Stimulated activated CD4-positive, alpha-beta T cell treated with anti-CD3 and anti-CD28 coated beads, Interleukin-15, amount 100 ng/mL, for 48 hours (primary cell): ENCODE data around the gene KIRREL3.

ENCODE experiments used
- DNase-seq, 2 donors: peaks; one replicate each; pipeline ENCODE4 v3.0.0-alpha.2; 2020; ENCODE audit warnings: low read depth in 2 of 2

Gene KIRREL3

DNA sequence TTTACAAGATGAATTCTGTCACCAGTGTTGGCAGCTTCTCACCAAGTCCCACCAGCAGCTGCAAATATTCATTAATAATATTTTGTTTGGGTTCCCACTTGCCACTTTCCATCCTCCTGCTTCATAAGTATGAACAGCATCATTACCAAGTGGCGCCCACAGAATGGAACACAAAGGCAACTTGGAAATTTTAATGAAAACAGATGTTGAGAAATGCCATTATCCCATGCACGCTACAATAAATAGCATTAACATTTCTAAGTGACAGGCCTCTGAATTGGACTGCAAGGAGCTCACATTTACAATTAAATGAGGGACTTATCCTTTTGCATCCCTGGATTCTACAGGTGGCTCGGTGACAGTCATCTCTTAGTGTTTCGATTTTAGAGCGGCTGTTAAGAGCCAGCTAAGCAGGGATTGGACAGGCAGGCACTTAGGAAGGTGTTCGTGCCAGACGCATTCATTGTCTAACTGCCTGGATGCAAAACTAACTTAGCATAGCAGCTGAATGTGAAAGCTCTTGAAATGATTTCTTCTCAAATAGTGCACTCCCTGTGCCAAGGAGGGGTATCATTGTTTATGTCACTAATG lies 170.3 kb downstream of the KIRREL3 start:
- DNase-seq = no peak

DNA sequence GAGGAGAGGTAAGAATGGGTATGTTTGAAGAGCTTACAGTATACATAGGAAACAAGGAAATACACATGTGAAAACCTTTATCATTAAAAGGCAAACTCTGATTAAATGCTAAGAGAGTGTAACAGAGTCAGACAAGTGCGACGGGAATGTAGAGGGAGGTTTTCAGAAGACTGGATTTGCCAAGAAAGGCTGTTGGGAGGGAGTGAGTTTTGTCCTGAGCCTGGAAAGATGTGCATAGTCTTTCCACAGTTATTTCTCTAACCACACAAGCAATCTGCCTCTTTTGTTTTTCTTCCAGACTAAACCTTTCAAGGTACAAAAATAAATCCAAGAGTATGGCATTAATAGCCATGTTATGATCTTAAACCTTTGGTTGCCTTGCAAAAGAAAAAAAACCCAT lies 170.9 kb downstream of the KIRREL3 start:
- no peak for DNase-seq

DNA sequence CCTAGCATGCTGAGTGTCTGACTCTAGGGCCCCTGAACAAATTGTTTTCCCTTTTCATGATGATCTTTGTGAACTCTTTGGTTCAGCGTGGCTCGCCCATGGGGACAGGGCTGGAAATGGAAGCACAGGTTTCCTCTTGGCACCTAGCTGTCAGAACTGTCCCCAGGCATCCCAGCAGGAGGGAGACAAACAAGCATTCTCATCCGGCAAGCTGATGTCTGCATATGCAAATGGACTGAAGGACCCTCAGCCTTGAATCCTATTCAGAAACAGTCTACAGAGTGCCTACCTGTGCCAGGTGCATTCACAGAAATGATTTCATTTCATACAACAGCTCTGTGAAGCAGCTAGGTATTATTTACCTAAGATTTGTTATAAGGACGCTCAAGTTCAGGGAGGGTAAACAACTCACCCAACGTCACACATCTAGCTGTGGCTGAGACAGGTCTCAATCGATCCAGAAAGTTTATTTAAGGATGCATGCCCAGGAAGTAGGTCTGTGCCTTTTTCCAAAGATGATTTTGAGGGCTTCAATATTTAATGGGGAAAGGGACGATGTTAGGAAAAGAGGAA lies 176.4 kb downstream of the KIRREL3 start:
- no peak for DNase-seq

DNA sequence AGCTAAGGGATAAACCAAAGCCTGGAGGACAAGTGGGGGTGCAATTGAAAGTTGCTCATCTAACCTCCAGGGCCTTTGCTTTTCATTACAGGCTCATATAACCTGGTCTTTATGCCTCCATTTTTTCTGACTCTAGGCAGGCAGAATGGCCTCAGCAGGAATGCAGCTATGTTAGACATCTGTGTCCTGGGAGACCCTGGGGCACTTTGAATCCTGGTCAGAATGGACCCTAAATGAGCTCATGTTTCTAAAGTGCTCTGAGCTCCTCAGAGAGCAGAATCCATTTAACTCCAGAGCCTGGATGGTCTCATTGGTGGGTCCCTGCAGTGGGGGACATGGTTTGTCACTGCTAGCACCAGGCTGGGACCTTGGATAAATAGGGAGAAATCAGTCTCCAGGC lies 177.3 kb downstream of the KIRREL3 start:
- DNase-seq = no peak

DNA sequence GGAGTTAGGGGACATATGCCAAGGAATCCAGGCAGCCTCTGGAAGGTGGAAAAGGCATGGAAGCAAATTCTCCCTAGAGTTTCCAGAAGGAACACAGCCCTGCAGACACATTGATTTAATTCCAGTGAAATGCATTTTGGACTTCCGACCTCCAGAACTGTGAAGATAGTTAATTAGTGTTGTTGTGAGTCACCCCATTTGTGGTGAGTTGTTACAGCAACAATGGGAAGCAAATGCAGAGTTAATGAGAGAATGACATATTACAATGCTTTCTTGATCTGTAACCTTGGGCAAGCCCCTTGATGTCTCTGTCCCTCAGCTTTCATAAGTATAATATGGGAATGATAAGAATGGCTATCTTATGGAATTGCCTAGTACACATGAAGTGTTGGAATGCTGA lies 178.7 kb downstream of the KIRREL3 start:
- no peak for DNase-seq

DNA sequence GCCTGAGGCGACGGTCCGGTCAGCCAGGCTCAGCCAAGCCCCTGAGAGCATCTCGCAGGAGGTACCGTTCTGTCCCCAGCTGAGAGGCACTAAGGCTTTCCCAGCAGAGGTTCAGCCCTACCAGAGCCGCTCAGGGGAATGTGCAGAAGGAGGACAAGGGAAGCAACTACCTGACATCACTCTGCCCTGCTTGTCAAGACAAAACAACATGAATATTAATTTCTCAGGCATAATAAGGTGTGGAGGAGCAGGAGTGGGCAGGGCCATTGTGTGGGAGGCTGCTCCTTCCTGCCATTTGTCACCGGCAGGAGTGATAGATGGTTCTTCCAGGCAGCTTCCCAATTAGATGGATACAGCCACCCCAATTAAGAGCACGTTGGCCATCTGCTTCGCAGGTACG lies 181.4 kb downstream of the KIRREL3 start:
- no peak for DNase-seq

DNA sequence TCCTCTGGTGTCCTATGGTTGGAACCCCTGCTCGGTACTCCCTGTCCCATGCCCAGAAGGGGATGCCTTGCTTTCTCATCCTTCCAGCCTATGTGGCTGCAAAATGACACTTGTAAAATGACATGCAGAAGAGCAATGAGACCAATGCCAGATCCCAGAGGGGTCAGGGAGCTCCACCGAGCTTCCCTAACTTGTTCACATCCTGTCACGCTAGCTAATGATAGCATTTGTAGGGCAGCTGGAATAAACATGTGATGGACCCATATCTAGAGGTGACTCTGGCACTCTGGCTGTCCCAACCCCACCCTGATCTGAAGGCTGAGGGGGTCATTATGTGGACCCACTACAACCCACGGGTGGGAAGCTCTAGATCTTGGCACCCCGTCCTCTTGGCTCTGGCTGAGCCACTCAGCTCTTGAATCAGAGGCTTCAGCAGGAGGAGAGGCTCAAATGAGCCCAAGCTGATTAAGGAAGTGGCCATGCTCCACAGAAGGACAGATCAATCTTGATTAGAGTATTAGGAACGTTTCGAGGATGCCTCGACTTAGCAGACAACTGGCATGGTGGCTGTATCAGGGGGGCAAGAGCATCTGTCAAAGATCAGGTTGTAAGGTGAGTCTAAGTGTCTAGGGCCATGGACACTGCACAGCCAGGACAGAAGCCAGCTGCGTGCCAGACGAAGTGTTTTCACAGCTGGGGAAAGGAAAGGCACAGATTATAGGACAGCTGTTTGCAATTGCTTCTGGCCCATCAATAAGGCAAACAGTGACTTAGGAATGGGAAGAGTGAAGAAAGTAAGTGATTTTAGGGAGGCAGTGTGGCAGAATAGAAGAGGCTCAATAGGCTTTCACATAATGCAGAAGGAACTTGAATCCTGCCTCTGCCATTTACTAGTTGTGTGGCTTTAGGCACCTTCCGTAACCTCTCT lies 182.8 kb downstream of the KIRREL3 start:
- DNase-seq = no peak

DNA sequence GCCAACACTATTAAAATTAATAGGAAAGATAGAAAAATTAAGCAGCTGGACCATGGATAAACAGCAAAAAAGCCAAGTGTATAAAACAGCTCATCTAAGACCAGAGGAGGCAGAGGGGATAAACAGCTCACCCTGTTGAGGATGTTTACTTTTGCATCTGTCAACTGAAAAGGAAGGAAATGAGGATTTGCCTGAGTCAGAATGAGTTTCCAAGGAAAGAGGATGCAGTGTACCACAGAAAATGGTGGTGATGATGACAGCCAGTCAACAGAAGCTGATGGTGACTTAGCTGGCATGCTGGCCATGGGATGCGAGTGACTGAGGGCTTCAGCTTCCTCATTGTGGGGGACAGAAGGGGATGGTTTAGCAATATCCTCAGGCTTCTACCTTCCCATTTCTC lies 183.5 kb downstream of the KIRREL3 start:
- DNase-seq = no peak

DNA sequence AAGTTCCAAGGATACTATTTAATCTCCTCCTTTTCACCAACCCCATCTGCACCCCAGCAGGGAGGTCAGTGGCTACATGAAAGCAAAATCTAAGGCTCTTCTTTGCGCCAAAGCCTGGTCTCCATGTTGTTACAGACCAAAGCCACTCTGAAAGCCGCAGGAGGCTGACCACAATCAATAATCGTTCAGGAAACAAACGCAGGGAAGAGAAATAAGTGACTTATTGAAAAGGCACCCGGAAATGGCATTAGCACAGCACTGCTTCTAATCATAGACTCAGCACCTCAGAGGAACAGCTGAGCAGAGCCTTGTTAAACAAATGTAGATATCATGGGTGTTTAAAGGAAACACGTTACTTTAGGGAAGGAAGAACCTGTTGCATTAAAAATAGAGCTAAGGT lies 183.9 kb downstream of the KIRREL3 start:
- DNase-seq = no peak

DNA sequence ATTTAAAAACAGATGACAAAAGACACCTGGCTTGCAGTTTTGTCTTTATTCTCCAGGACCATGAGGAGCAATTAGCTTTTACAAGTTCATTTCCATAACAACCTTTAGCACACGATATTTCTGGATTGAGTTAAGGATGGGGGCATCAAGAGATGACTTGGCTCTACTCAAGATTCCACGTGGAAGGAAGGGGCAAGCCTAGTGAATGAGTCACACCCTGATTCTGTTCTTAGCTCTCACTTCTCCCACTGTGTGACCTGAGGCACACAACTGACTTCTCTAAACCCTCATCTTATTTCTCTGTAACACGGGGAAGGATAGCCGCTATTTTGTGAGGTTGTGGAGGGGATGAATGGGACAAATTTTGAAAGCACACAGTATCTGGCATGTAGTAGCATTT lies 185.5 kb downstream of the KIRREL3 start:
- no peak for DNase-seq

DNA sequence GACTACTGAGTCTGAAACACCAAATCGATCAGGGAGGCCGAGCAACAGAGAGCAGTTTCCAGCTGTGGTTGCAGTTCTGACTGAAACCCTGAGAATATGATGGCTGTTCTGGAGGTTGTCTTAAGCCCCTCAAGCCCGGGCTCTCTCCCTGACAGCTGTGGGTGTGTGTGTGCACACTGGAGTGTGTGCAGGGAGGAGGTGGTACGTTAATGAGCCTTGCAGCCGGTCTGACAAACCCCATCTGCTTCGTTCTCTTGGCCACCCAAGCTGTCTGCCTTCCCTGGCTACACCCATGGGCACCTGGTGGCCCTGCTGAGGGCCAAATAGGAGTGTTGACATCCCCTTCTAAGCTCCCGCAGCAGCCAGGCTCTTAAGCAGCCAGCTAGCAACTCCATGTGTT lies 189.8 kb downstream of the KIRREL3 start:
- no peak for DNase-seq

DNA sequence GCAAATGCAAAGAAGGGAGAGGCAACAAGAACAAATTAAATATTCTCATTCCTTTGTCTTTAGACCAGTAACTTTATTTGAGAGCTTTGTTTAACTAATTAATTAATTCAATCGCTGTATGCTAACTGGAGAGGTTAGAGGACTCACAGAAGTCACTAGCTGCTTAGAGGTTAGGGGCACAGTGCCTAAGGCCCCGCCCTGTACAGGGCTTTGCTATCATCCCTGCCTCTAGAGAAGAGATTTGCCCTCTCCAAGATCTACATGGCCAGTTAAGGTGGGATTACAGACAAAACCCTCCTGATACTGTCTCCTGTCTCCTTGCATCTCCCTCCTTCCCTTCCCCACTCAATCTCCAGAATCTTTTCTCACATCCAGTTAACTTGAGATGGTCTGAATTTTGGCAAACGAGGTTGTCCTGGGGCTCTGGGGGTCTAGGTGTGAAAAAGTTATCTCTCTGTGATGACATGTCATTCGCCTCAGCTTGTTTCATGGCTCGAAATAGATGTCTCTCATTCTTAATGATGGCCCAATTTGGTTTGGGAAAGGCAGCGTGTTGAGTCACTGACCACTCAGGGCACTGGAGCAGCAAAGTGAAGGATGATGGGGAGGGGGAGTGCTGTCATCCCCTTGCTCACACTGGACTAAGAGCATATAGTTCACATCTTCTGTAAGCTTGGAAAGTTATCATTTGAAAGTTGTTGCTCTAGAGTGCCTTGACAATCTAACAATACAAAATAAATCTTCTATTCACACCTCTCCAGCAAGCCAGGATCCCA lies 190.9 kb downstream of the KIRREL3 start:
- no peak for DNase-seq

DNA sequence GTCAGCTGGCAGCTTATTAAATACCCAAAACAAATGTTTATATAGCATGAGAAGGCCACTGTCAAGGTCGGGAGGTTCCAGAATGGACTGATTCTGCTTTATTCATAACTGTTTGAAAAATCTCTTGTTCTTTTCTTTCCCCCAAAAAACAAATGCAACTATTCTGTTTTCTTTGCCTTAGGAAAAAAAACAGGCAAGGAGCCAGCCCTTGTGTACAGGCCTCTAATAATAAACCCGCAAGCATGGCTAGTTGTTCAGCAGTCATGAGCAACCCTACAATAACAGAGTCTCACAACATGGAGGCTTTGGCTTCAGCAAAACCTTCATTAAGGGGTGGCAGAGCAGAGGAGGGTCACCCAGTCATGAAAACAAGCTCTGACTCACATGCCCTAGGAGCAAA lies 191.7 kb downstream of the KIRREL3 start:
- no peak for DNase-seq

DNA sequence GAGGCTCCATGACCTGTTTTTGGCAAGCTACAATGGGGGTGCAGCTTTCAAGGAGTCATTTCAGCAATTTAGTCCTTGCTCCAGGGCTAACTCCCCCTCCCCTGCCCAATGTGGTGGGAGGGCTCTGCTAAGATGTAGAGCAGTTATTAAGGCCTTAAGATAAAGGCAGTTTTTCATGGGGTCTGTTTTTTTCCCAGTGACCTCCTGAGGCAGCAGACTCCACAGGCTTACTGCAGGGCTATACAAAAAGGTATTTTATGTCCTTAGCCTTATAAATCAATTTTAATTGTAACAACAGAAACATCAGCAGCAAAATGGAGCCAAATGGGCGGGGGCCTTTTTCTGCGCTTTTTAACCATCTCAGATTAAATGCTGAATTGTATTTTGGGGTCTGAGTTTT lies 192.3 kb downstream of the KIRREL3 start:
- no peak for DNase-seq

DNA sequence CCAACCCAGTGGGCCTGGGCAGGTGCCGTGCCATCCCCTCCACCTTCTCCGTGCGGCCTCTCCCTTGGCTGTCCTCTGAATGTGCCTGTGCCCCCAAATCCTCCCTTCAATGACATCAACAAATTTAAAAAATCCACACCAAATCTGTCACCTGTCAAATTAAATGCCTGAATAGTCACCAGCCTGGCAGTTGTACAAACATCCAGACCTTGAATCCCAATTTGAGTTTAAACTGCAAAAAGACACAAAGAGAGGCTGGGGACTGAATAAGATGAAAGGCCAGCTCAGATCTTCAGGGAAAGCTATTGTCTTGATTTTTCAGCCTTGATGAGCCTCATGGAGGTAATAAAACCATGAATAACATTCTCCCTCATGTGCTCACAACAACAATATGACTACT lies 194.7 kb downstream of the KIRREL3 start:
- no peak for DNase-seq

DNA sequence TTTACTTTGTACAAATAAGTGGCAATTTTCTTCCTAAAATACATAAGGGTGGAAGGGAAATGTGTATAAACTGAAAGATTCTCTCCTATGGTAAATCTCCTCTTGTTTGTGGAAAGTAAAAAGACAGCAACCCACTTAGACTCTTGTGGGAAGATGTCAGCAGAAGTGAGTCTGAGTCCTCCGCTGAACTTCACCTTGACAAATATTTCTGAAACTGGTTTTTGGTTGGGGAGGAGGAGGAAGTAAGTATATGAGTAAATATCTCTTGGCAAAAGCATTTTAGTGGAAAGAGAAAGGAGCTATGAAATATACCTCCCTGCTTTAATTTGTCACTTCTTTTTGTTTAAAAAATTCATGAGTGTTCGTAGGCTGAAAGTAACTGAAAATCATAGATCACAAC lies 196.2 kb downstream of the KIRREL3 start:
- no peak for DNase-seq

DNA sequence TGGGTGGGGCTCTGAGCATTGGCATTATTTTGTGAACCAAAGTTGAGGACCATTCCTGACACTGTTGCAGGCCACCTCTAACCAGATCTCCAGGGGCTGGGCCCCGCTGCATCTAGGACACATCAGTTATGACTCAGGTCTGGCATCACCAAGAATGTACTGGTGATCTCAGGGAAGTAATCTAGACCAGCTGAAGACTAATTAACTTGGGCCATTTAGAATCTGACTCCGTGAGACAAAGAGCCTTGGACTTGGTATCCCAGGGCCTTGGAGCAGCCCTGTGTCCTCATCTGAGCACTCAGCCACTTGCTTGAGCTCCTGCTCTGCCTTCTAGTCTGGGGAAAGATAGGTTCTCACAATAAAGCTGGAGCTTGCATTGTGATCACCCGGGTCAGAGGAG lies 200.6 kb downstream of the KIRREL3 start:
- DNase-seq = no peak

DNA sequence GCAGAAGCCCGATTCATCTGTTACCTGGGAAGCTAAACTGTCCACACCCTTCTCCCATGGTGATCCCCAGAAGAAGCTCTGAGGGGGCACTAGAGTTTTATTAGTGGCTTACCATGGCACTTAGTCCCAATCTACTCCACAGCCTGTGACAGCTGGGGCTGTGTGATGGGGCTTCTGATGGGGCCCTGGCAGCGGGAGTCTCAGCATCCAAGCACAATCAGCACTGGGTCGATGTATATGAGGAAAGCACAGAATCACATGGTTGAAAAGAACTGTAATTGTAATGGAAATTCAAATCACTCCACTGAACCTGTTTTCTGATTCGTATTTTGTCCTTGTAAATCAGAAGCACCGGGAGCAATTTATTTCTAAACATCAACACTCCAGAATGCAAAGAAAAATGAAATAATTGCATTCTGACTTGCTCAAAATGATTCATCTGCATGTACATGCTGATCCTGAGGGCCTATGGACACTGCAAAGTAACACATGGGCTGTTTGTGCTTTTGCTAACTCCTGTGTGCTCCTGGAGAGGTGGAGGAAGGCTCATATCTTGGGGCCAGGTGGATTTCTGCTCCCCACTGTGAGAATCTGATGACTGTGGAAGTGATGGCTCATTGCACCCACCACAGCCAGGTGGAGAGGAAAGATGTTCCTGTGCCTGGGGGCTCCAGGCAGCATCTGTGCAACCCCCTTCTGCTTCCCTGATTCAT lies 203.0 kb downstream of the KIRREL3 start:
- DNase-seq = no peak

DNA sequence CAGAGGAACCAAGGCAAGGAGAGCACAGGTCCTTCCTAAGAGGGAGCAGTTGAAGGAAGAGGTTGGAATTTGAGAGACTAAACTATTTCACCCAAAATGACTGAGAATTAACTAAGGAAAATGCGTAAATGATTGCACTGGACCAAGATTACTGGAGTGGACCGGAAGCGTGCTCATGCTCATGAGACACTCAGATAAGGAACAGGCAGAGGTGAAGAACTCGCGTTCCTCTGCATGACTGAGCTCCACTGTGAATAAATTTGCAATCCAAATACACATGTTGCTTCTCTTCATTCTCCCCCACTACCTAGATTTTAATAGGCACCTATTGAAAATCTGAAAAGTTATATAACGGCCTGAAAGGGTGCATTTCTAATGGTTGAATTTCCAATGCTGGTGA lies 207.0 kb downstream of the KIRREL3 start:
- no peak for DNase-seq

DNA sequence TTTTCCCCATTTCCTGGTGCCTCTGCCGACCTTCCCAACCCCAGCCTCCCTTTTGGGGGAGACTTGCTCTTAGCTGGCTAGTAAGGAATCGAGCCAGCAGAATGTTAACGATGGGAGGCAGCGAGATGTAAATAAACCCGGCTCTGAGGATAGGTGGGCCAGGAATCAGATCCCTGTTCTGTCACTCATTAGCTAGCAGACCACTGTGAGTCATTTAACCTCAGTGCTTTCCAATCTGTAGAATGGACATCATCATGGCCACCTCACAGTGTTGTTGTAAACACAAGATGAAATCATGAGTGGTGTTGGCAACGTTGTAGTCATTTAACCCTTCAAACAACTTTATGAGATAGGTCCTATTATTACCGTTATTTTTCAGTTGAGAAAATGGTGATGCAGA lies 208.6 kb downstream of the KIRREL3 start:
- no peak for DNase-seq

DNA sequence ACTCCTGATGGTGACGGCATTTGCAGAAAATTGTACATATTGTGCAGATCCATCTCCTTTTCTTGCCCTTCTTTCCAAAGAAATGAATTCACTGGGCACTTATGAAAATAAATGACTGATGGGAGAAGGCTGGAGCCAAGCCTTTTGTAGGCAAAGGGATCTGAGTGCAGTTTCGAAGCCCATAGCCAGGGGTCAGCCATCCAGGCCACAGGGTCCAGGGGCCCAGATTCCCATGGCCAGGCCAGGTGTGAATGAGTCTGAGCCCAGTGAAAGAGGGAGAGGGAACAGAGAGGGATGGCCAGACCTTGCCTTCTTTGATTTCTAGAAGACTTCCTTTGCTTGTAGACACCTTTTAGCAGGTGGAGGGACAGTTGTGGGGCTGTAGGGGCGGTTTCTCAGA lies 209.1 kb downstream of the KIRREL3 start:
- no peak for DNase-seq
